GM12878 (cell line): Measurements from ENCODE around the gene USP11. TPM values are rescaled to one million over a fixed set of nuclear protein-coding genes. Genes with fewer than 3 reads are reported as not detected.

Experiments used
- CHD4 ChIP-seq: fragments of 200-600 bp; sonication (generic); IDR thresholded peaks from 2 replicates; pipeline ENCODE4 v1.6.1; 2016; ENCODE audit warnings: mild to moderate bottlenecking
- EED ChIP-seq: sonication (generic); IDR thresholded peaks from 2 replicates; pipeline ENCODE4 v1.6.1; 2016; ENCODE audit warnings: antibody characterized with exemption, low read depth
- EZH2 ChIP-seq: IDR thresholded peaks from 2 replicates; pipeline ENCODE4 v1.6.1; 2012; ENCODE audit warnings: low read depth, mild to moderate bottlenecking, control low read depth, inconsistent platforms, low read length, borderline replicate concordance; ENCODE audit not compliant: control insufficient read depth
- FOS ChIP-seq: IDR thresholded peaks from 3 replicates; pipeline ENCODE4 v1.6.1; 2011; ENCODE audit warnings: borderline replicate concordance; ENCODE audit not compliant: insufficient read length; ENCODE audit errors: extremely low read depth
- HDAC6 ChIP-seq: fragments of 200-600 bp; sonication (generic); IDR thresholded peaks from one replicate; pipeline ENCODE4 v1.8.0; 2017; ENCODE audit warnings: antibody characterized with exemption; ENCODE audit not compliant: unreplicated experiment
- NRF1 ChIP-seq: conservative IDR thresholded peaks from 2 replicates; pipeline ENCODE4 v1.6.1; 2011; ENCODE audit warnings: mild to moderate bottlenecking, low read depth, low read length, improper control_type of control experiment
- POLR2AphosphoS5 ChIP-seq: IDR thresholded peaks from 2 replicates; pipeline ENCODE4 v1.6.1; 2011; ENCODE audit warnings: mild to moderate bottlenecking, low read length, inconsistent platforms
- RB1 ChIP-seq: fragments of 450-650 bp; formaldehyde crosslinking; IDR thresholded peaks from 2 replicates; pipeline ENCODE4 v1.6.1; 2017; ENCODE audit warnings: mild to moderate bottlenecking, borderline replicate concordance
- RELB ChIP-seq: fragments of 450-650 bp; IDR thresholded peaks from 2 replicates; pipeline ENCODE4 v1.6.1; 2017; ENCODE audit warnings: low read depth, mild to moderate bottlenecking, moderate library complexity
- RUNX3 ChIP-seq: IDR thresholded peaks from 2 replicates; pipeline ENCODE4 v1.6.1; 2012; ENCODE audit warnings: low read length, inconsistent platforms
- SMAD1 ChIP-seq: fragments of 450-650 bp; IDR thresholded peaks from 2 replicates; pipeline ENCODE4 v1.6.1; 2018; ENCODE audit warnings: mild to moderate bottlenecking, low read depth; ENCODE audit not compliant: partially characterized antibody
- SMAD5 ChIP-seq: IDR thresholded peaks from 2 replicates; pipeline ENCODE4 v1.6.1; 2016; ENCODE audit warnings: antibody characterized with exemption, low read depth
- SMC3 ChIP-seq: IDR thresholded peaks from 2 replicates; pipeline ENCODE4 v1.6.1; 2011; ENCODE audit warnings: low read length, improper control_type of control experiment, borderline replicate concordance
- SREBF2 ChIP-seq: IDR thresholded peaks from 2 replicates; pipeline ENCODE4 v1.6.1; 2012; ENCODE audit warnings: mild to moderate bottlenecking, low read length
- USF1 ChIP-seq: IDR thresholded peaks from 2 replicates; pipeline ENCODE4 v1.6.1; 2011; ENCODE audit warnings: borderline replicate concordance, low read depth, mild to moderate bottlenecking, moderate library complexity, mixed read lengths, low read length; ENCODE audit not compliant: insufficient read depth; ENCODE audit errors: extremely low read length
- ZBTB11 ChIP-seq: fragments of 450-650 bp; formaldehyde crosslinking; IDR thresholded peaks from 2 replicates; pipeline ENCODE4 v1.5.0; 2022; ENCODE audit warnings: mild to moderate bottlenecking, missing genetic modification characterization
- ZNF622 ChIP-seq: fragments of 450-650 bp; IDR thresholded peaks from 2 replicates; pipeline ENCODE4 v1.6.1; 2017; ENCODE audit warnings: mild to moderate bottlenecking, inconsistent platforms
- ZNF687 ChIP-seq: fragments of 450-650 bp; IDR thresholded peaks from 2 replicates; pipeline ENCODE4 v1.6.1; 2017; ENCODE audit warnings: mild to moderate bottlenecking, moderate library complexity
- polyA plus RNA-seq, 11 experiments: library from polyadenylated mRNA; depleted of rRNA in 4 of 11; unstranded in 6 of 11; stranded (reverse) in 5 of 11; fragments of >200 nt; fragmentation: Nextera tagmentation in 4 of 11; fragmentation: Illumina TruSeq in 1 of 11; extraction: Ambion mirVana in 4 of 11; extraction: Trizol in 1 of 11; gene quantifications; 1 replicate in 1 of 11; 2 replicates in 10 of 11; pipeline versions ENCODE4 v1.2.1 to v1.2.3, GENCODE V29; 2011 to 2016; ENCODE audit warnings: inconsistent platforms in 2 of 11, missing spikeins in 2 of 11, low read depth in 1 of 11
- total RNA-seq, 4 experiments: library from RNA; depleted of rRNA in 3 of 4; stranded (reverse); fragments of >200 nt in 3 of 4; fragmentation: Illumina TruSeq in 1 of 4; extraction: Trizol in 1 of 4; gene quantifications; 2 replicates each; pipeline versions ENCODE4 v1.2.1 to v1.2.3, GENCODE V29; 2013 to 2021

USP11 gene
- total and polyA plus RNA-seq, 10 of the 15 experiments (the other 5 are each of a cell fraction or from before 2014, with no cell fraction given), result 3.3 to 44.0 (median 20.9) TPM

- TF ChIP-seq SMC3 (no peak), ZNF622 (no peak), ZNF687 (peak; percentile 85), EED (no peak), RB1 (no peak; the same call in 1 of the 2 replicates), POLR2AphosphoS5 (peak; percentile 79), USF1 (no peak), FOS (no peak), SMAD5 (peak; percentile 46; the same call in 1 of the 2 replicates), SREBF2 (no peak), RUNX3 (peak; percentile 33), EZH2 (no peak), RELB (no peak), SMAD1 (peak; percentile 59), NRF1 (no peak), CHD4 (no peak), ZBTB11 (CRISPR knock-in tag) (no peak), HDAC6 (no peak)
These were observed at the start of gene USP11 (continued) for GRCh38 chrX:47232803-47233332.
